Sigmoid colon (tissue), 3 donors: ENCODE results near the gene LDB1.

ENCODE experiments used
- CTCF ChIP-seq, 4 experiments: fragments of 450-650 bp in 3 of 4; fragments of 200-600 bp in 1 of 4; IDR thresholded peaks; one replicate each; pipeline ENCODE4 v1.5.1; 2016 to 2019; ENCODE audit warnings: antibody characterized with exemption in 4 of 4, mild to moderate bottlenecking in 3 of 4, moderate library complexity in 2 of 4
- POLR2A ChIP-seq, 2 donors: fragments of 450-650 bp; IDR thresholded peaks; one replicate each; pipeline ENCODE4 v1.6.1; 2016; ENCODE audit warnings: antibody characterized with exemption in 2 of 2, mild to moderate bottlenecking in 2 of 2, moderate library complexity in 2 of 2

GRCh38 chr10:102086196-102086595 lies 34.0 kb downstream of the LDB1 start:
- TF ChIP-seq CTCF (IDR thresholded peaks at IDR 0.05), result no peak
- TF ChIP-seq POLR2A (IDR thresholded peaks at IDR 0.05), result no peak
